T-helper 17 cell (primary cell): ENCODE results near the gene YPEL1. TPM values are rescaled to one million over a fixed set of nuclear protein-coding genes. Genes with fewer than 3 reads are reported as not detected.
A peak's percentile ranks its signal among the peaks of the same experiment; 100 is the strongest.

Experiments used
- ATAC-seq: fragments of 150-1000 bp; cut with Tn5 transposase; 2 replicates; pipeline ENCODE4 v1.10.0; 2021; ENCODE audit warnings: mild to moderate bottlenecking, moderate library complexity
- DNase-seq, 3 donors: peaks; one replicate each; pipeline versions ENCODE4 v3.0.0 to v3.0.0-alpha.2; 2020 to 2021
- H3K9me3 ChIP-seq: one replicate; pipeline ENCODE4 v1.7.0; 2013; ENCODE audit warnings: low read length, mild to moderate bottlenecking; ENCODE audit not compliant: control insufficient read depth, poor library complexity, severe bottlenecking
- H3K27ac Mint-ChIP-seq: one replicate; pipeline ENCODE4 v1.8.0; 2022; ENCODE audit warnings: mild to moderate bottlenecking, moderate library complexity, mixed read lengths
- H3K27me3 Mint-ChIP-seq: one replicate; pipeline ENCODE4 v1.8.0; 2022; ENCODE audit warnings: mixed read lengths
- H3K36me3 Mint-ChIP-seq: one replicate; pipeline ENCODE4 v1.8.0; 2022; ENCODE audit warnings: low read depth, mixed read lengths
- H3K4me1 Mint-ChIP-seq: one replicate; pipeline ENCODE4 v1.8.0; 2022; ENCODE audit warnings: mild to moderate bottlenecking, mixed read lengths
- H3K4me3 Mint-ChIP-seq: one replicate; pipeline ENCODE4 v1.8.0; 2022; ENCODE audit warnings: mild to moderate bottlenecking, moderate library complexity, mixed read lengths
- total RNA-seq, 4 donors: library from RNA in 2 of 4; stranded (reverse) in 2 of 4; gene quantifications; one replicate each; pipeline ENCODE4 v1.2.3 and lab custom pipeline; 2022 to 2026

The YPEL1 gene
- total RNA-seq, 2 donors from 2014 or later: 3.5 to 4.6 TPM

DNA sequence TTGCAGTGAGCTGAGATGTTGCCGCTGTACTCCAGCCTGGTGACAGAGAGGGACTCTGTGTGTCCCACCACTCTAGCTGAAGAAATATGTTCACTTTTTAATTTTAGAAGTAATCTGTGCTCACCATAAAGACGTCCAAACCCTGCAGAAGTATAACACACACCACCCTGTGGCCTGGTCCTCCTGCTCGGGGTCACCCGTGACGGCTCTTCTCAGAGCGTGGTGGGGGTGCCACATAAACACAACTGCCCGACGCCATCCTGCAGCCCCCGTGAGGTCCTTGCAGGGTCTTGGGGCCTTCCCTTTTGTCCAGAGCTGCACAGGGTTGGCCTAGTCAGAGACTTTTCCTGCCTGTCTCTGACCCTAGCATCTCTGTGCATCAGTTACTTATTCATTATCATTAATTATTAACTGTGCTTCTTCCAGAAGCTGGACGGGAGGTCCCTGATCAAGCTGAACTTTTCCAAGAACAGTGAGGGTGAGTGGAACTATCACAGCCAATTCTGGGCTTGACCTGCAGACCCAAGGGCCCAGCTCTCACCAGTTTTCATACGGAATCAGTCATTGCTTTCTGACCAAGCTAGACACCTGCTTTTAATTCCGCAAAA lies 60.9 kb downstream of the YPEL1 start:
- H3K4me1 Mint-ChIP-seq: peaks cover 7% of the 10 kb centered on the region
- peaks cover 2% of the 10 kb centered on the region for H3K36me3 Mint-ChIP-seq
- ATAC-seq (no peak), DNase-seq (no peak)
- no peaks in the 10 kb centered on the region for H3K27me3 Mint-ChIP-seq
- no peak overlapping the region for H3K4me3 Mint-ChIP-seq
- no peak overlapping the region for H3K27ac Mint-ChIP-seq
- no peaks in the 10 kb centered on the region for H3K9me3 ChIP-seq

DNA sequence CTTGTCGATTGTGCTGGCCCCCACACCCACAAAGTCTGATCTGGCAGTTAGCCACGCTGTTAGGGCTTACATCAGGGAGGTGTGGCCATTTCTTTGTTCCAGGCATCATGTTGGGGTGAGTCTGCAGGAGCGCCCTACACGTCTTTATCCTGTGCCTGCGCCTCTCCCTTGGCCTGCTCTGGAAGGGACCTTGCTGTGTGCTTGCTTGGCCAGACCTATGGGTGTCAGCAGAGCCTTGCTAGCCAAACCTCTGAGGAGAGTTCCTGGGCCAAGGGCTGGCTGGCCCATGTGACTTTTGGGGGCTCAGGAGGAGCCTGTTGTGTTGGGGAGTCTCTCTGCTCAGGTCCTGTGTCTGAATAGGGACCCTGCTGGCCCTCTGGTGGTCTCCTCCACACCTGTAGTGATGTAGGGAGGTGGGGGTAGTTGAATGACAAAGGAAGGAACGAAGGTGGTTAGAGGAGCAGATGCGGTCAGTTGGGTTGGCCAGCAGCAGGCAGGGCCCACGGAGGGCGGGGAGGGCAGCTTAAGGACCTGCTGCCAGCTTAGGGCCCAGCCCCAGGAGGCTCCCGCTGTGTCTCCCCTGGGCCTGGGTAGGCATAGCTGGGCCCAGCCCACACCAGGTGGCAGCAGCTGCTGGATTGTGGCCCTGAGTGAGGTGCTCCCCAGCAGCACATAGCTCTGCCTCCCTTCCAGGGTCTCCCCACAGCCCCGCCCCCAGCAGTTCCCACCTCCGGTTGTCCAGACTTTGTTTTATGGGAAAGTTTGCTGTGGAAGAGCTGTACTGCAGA lies 61.9 kb downstream of the YPEL1 start:
- Mint-ChIP-seq H3K27ac (no peak overlapping the region), H3K27me3 (no peaks in the 10 kb centered on the region), H3K36me3 (peaks cover 2% of the 10 kb centered on the region), H3K4me1 (peaks cover 11% of the 10 kb centered on the region), H3K4me3 (no peak overlapping the region)
- DNase-seq (no peak), ATAC-seq (no peak)
- H3K9me3 ChIP-seq: no peaks in the 10 kb centered on the region

DNA sequence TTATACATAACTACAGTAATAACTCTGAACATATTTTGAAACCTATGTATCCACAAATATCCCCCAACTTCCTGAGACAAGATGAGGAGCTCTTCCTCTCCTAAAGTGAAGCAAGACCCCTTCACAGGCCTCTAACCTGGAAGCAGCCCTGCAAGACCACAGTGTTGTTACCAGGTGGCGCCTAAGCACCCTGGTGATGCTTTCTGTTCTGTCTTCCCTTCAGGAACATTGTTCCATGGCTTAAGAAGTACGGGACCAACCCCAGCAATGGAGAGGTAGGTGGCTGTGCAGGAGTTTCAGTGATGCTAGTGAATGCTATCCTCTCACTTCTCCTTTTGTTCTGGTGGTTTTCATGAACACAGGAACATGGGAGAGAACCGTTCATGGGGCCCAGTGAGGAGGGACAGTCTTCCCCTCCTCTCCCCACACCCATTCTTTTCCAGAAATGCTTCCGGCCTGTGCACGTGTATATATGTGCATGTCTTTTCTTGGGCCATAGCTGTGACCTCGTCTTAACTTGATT lies 63.4 kb downstream of the YPEL1 start:
- Mint-ChIP-seq H3K36me3 (peaks cover 2% of the 10 kb centered on the region), H3K27me3 (no peaks in the 10 kb centered on the region)
- no peak for DNase-seq

DNA sequence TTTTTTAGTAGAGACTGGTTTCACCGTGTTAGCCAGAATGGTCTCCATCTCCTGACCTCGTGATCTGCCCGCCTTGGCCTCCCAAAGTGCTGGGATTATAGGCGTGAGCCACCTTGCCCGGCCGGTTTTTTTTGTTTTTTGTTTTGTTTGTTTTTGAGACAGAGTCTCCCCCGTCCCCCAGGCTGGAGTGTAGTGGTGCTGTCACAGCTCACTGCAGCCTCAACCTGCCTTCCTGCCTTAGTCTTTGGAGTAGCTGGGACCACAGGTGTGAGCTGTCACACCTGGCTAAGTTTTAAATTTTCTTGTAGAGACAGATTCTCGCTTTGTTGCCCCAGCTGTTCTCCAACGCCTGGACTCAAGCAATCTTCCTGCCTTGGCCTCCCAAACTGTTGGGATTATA lies 66.6 kb downstream of the YPEL1 start:
- Mint-ChIP-seq H3K27me3 (no peaks in the 10 kb centered on the region), H3K4me3 (no peak overlapping the region), H3K27ac (peak overlapping the region; percentile 84), H3K36me3 (peaks cover 2% of the 10 kb centered on the region), H3K4me1 (peaks cover 24% of the 10 kb centered on the region)
- no peak for ATAC-seq
- no peak for DNase-seq
- H3K9me3 ChIP-seq: no peaks in the 10 kb centered on the region

More for the DNA sequence above, 63.4 kb downstream of the YPEL1 start:
- peaks cover 15% of the 10 kb centered on the region for H3K4me1 Mint-ChIP-seq
- no peaks in the 10 kb centered on the region for H3K9me3 ChIP-seq
- no peak for ATAC-seq
- H3K27ac Mint-ChIP-seq: no peak overlapping the region
- H3K4me3 Mint-ChIP-seq: no peak overlapping the region

DNA sequence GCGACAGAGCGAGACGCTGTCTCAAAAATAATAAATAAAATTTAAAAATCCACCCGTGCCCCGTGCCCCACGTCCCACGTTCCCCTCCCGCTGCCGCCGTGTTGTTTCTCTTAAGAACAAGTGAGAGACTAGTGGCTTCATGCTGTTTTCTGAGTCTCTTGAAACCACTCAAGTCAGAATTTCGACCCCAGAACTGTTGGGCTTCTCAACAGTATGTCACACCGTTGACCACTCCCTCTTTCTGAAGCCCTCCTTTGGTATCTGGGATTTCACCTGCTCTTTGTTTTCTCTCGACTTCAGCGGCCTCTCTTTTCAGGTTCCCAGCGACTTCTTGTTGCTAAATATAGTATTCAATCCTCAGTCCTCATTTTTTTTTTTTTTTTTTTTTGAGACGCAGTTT lies 68.8 kb downstream of the YPEL1 start:
- ATAC-seq (no peak), DNase-seq (no peak)
- H3K4me3 Mint-ChIP-seq: peak overlapping the region; percentile 99
- no peaks in the 10 kb centered on the region for H3K9me3 ChIP-seq
- peaks cover 22% of the 10 kb centered on the region for H3K4me1 Mint-ChIP-seq
- H3K27me3 Mint-ChIP-seq: no peaks in the 10 kb centered on the region
- H3K27ac Mint-ChIP-seq: peak overlapping the region; percentile 95
- H3K36me3 Mint-ChIP-seq: no peaks in the 10 kb centered on the region

- Mint-ChIP-seq H3K27me3 (no peaks in the 10 kb centered on the region), H3K36me3 (no peaks in the 10 kb centered on the region)
- no peak for DNase-seq
Measured at GRCh38 chr22:21665047-21665851, 70.3 kb downstream of the YPEL1 start.

GRCh38 chr22:21663738-21664137 lies 71.9 kb downstream of the YPEL1 start:
- DNase-seq (no peak), ATAC-seq (no peak)
- H3K36me3 Mint-ChIP-seq: no peaks in the 10 kb centered on the region
- H3K27ac Mint-ChIP-seq: no peak overlapping the region
- no peaks in the 10 kb centered on the region for H3K9me3 ChIP-seq
- peak overlapping the region; percentile 47 for H3K4me3 Mint-ChIP-seq
- H3K27me3 Mint-ChIP-seq: no peaks in the 10 kb centered on the region
- peaks cover 16% of the 10 kb centered on the region for H3K4me1 Mint-ChIP-seq

More at GRCh38 chr22:21665047-21665851, 70.3 kb downstream of the YPEL1 start:
- Mint-ChIP-seq H3K4me1 (peaks cover 22% of the 10 kb centered on the region), H3K4me3 (peak overlapping the region; percentile 99), H3K27ac (peak overlapping the region; percentile 95)
- H3K9me3 ChIP-seq: no peaks in the 10 kb centered on the region
- no peak for ATAC-seq

GRCh38 chr22:21661991-21662390 lies 73.6 kb downstream of the YPEL1 start:
- ATAC-seq: no peak
- no peak overlapping the region for H3K4me3 Mint-ChIP-seq

DNA sequence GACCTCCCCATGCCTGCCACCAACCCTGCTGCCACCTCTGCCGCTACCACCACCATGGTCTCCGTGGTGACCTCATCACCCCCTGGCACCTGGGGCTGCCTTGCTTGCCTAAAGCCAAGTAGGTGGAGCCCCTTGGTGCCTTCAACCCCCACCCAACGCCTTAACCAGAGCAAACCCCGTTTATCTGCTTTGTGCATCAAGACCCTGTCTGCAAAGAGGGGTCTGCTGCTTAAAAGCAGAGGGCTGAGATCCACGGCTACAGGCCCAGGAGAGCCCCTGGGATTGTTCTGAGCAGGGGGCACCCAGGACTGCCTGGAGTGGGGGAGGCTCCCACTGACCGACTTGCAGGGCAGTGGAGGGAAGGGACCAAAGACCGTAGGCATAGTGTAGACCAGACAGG lies 74.7 kb downstream of the YPEL1 start:
- DNase-seq (no peak), ATAC-seq (no peak)
- H3K4me1 Mint-ChIP-seq: peaks cover 22% of the 10 kb centered on the region
- H3K27me3 Mint-ChIP-seq: no peaks in the 10 kb centered on the region
- no peaks in the 10 kb centered on the region for H3K36me3 Mint-ChIP-seq
- H3K9me3 ChIP-seq: no peaks in the 10 kb centered on the region
- H3K4me3 Mint-ChIP-seq: no peak overlapping the region
- no peak overlapping the region for H3K27ac Mint-ChIP-seq

More at GRCh38 chr22:21661991-21662390, 73.6 kb downstream of the YPEL1 start:
- Mint-ChIP-seq H3K36me3 (no peaks in the 10 kb centered on the region), H3K27ac (no peak overlapping the region), H3K27me3 (no peaks in the 10 kb centered on the region), H3K4me1 (peaks cover 15% of the 10 kb centered on the region)
- no peaks in the 10 kb centered on the region for H3K9me3 ChIP-seq
- no peak for DNase-seq

DNA sequence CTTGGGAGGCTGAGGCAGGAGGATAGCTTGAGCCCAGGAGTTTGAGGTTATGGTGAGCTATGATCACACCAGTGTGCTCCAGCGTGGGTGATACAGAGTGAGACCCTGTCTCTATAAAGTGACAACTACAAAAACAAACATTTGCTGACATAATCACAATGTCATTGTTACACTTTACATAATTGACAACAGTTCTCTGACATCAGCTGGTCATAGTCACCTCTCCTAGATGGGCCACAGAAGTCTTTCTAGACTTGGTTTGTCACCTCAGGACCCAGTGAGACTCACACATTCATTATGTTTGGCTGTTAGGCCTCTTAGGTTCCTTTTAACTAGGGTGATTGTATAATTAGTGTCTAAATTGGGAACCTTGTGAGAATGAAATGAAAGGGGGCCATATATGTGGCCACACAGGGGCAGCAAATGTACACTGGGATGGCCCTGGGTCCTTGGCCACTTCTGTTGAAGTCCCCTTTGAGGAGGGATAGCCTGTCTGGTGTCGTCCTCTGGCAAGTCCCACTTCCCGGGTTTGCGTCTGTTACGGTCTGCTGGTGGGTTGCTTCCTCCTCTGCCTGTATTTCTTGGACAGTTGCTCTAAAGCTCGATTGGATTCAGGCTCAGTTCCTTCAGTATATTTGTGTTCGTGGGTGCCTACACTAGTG lies 75.6 kb downstream of the YPEL1 start:
- H3K9me3 ChIP-seq: no peaks in the 10 kb centered on the region
- H3K36me3 Mint-ChIP-seq: no peaks in the 10 kb centered on the region
- no peak overlapping the region for H3K4me3 Mint-ChIP-seq
- DNase-seq (no peak), ATAC-seq (no peak)
- H3K4me1 Mint-ChIP-seq: peaks cover 17% of the 10 kb centered on the region
- H3K27me3 Mint-ChIP-seq: no peaks in the 10 kb centered on the region
- H3K27ac Mint-ChIP-seq: no peak overlapping the region

DNA sequence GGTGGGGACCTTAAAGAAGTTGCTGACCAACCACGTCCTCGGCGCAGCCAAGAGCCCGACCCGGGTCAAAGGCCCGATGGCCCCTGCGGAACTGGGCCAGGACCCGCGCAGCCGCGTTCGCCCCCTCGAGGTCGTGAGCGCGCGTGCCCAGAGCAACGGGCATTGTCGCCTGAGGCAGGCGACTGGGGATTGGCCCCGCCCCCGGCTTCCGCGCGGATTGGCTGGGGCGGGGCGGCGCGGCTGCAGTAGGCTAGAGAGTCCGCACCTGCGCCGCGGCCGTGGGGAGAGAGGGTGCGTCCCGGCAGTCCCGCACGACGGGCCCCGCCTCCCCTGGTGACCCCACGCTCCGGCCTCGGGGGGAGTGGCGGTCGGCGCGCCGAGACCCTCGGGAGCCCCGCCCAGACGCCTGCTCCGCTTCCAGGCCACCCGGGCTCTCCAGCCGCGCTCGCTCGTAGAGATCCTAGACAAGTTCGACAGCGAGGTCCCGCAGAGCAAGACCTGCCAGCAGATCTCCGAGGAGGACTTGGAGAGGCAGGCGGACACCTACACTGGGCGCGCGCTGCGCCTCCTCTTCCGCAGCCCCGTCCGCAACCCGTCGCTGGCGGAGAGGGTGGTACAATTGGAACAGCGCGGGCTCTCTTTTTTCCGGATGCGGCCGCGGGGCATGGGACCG lies 78.1 kb downstream of the YPEL1 start:
- no peaks in the 10 kb centered on the region for H3K27me3 Mint-ChIP-seq
- no peak overlapping the region for H3K27ac Mint-ChIP-seq
- no peaks in the 10 kb centered on the region for H3K36me3 Mint-ChIP-seq
- peaks cover 16% of the 10 kb centered on the region for H3K4me1 Mint-ChIP-seq
- H3K4me3 Mint-ChIP-seq: peak overlapping the region; percentile 89
- DNase-seq: peak; percentile 63 to 86 (median 80)
- no peaks in the 10 kb centered on the region for H3K9me3 ChIP-seq
- peak; percentile 96 for ATAC-seq

GRCh38 chr22:21657020-21657359 lies 78.6 kb downstream of the YPEL1 start:
- no peaks in the 10 kb centered on the region for H3K36me3 Mint-ChIP-seq
- H3K27me3 Mint-ChIP-seq: no peaks in the 10 kb centered on the region
- DNase-seq: no peak
- peak overlapping the region; percentile 89 for H3K4me3 Mint-ChIP-seq
- peaks cover 18% of the 10 kb centered on the region for H3K4me1 Mint-ChIP-seq
- peak overlapping the region; percentile 85 for H3K27ac Mint-ChIP-seq
- ATAC-seq: no peak
- no peaks in the 10 kb centered on the region for H3K9me3 ChIP-seq
